ENCODE results near the gene TMEM131L. TPM values are rescaled to one million over a fixed set of nuclear protein-coding genes. Genes with fewer than 3 reads are reported as not detected.

TMEM131L gene
- total RNA-seq, 6 experiments from 2014 or later = 7.7 to 8.9 (median 8.0) TPM

- Mint-ChIP-seq H3K4me1 (ENCODE audit: low read depth) (peaks cover 12% of the 10 kb centered on the region), H3K27ac (no peak overlapping the region), H3K9me3 (no peaks in the 10 kb centered on the region), H3K27me3 (ENCODE audit: insufficient read depth) (peaks cover 6% of the 10 kb centered on the region; the same call in 1 of the 2 replicates), H3K4me3 (no peak overlapping the region), H3K36me3 (ENCODE audit: low read depth) (peaks cover 10% of the 10 kb centered on the region; the same call in 1 of the 2 replicates)
- no peak for TF ChIP-seq CTCF (IDR thresholded peaks at IDR 0.05)
- DNase-seq = no peak
These were observed 171.9 kb downstream of the TMEM131L start for GRCh38 chr4:153638011-153638410.

- no peak for TF ChIP-seq CTCF (IDR thresholded peaks at IDR 0.05)
- H3K27ac Mint-ChIP-seq = no peak overlapping the region
- peaks cover 6% of the 10 kb centered on the region; the same call in 1 of the 2 replicates for H3K27me3 Mint-ChIP-seq (ENCODE audit: insufficient read depth)
- peaks cover 19% of the 10 kb centered on the region for H3K4me1 Mint-ChIP-seq (ENCODE audit: low read depth)
- no peak for DNase-seq
- no peak overlapping the region for H3K4me3 Mint-ChIP-seq
- no peaks in the 10 kb centered on the region for H3K9me3 Mint-ChIP-seq
- peaks cover 10% of the 10 kb centered on the region; the same call in 1 of the 2 replicates for H3K36me3 Mint-ChIP-seq (ENCODE audit: low read depth)
These were observed 172.8 kb downstream of the TMEM131L start for GRCh38 chr4:153638999-153639398.

- Mint-ChIP-seq H3K27me3 (ENCODE audit: insufficient read depth) (peaks cover 6% of the 10 kb centered on the region; the same call in 1 of the 2 replicates), H3K4me1 (ENCODE audit: low read depth) (peaks cover 19% of the 10 kb centered on the region), H3K9me3 (no peaks in the 10 kb centered on the region), H3K27ac (no peak overlapping the region), H3K36me3 (ENCODE audit: low read depth) (peaks cover 6% of the 10 kb centered on the region; the same call in 1 of the 2 replicates), H3K4me3 (no peak overlapping the region)
- no peak for TF ChIP-seq CTCF (IDR thresholded peaks at IDR 0.05)
- no peak for DNase-seq
These were observed 174.0 kb downstream of the TMEM131L start for GRCh38 chr4:153639833-153640802.

GRCh38 chr4:153641532-153641931 is 175.4 kb downstream of the TMEM131L start:
- Mint-ChIP-seq H3K9me3 (no peaks in the 10 kb centered on the region), H3K4me3 (no peak overlapping the region), H3K36me3 (ENCODE audit: low read depth) (peaks cover 1% of the 10 kb centered on the region; the same call in 1 of the 2 replicates), H3K27ac (no peak overlapping the region), H3K4me1 (ENCODE audit: low read depth) (peaks cover 19% of the 10 kb centered on the region), H3K27me3 (ENCODE audit: insufficient read depth) (peaks cover 6% of the 10 kb centered on the region; the same call in 1 of the 2 replicates)
- TF ChIP-seq CTCF (IDR thresholded peaks at IDR 0.05) = no peak
- DNase-seq = no peak

- no peak overlapping the region; the same call in 1 of the 2 replicates for H3K4me3 Mint-ChIP-seq
- H3K27me3 Mint-ChIP-seq (ENCODE audit: insufficient read depth) = peaks cover 10% of the 10 kb centered on the region
- peak; percentile 78 for TF ChIP-seq CTCF (IDR thresholded peaks at IDR 0.05)
- H3K36me3 Mint-ChIP-seq (ENCODE audit: low read depth) = no peaks in the 10 kb centered on the region
- H3K27ac Mint-ChIP-seq = 0 out of 2 replicates have a peak overlapping the region, but pooled peaks have one; percentile 1
- peaks cover 19% of the 10 kb centered on the region for H3K4me1 Mint-ChIP-seq (ENCODE audit: low read depth)
- DNase-seq = peak; percentile 57
- no peaks in the 10 kb centered on the region for H3K9me3 Mint-ChIP-seq
These were observed 177.5 kb downstream of the TMEM131L start for GRCh38 chr4:153643406-153644383.

Measured in HFFc6 (cell line).